ENCODE results near the gene ZNF574.

- TF ChIP-seq EZH2 (IDR thresholded peaks at IDR 0.05; ENCODE audit: borderline replicate concordance, low read depth, low read length, poor library complexity, severe bottlenecking) (no peak), CTCF (conservative IDR thresholded peaks at IDR 0.05; ENCODE audit: low read depth, low read length) (no peak)
Observed at GRCh38 chr19:42080764-42081375, 4.9 kb downstream of the ZNF574 start.
